Stimulated activated CD8-positive, alpha-beta memory T cell treated with anti-CD3 and anti-CD28 coated beads, Interleukin-7, amount 100 ng/mL, for 1 hour (primary cell): ENCODE measurements around the gene ANP32E.
"Not testable (repeated sequence)": the region's sequence is repeated elsewhere in the genome, so short reads cannot be mapped to it uniquely, and the experiment has no call there.

Experiments used
- DNase-seq, 2 donors: peaks; one replicate each; pipeline ENCODE4 v3.0.0-alpha.2; 2020; ENCODE audit warnings: low read depth in 2 of 2

ANP32E gene

GRCh38 chr1:150214099-150214756, 21.7 kb downstream of the ANP32E start:
- DNase-seq: not testable (repeated sequence)

GRCh38 chr1:150213170-150214098, 22.5 kb downstream of the ANP32E start:
- peak; percentile 79 to 81 for DNase-seq

- no peak for DNase-seq
Measured at GRCh38 chr1:150212070-150212469, 23.8 kb downstream of the ANP32E start.

- no peak for DNase-seq
Measured at GRCh38 chr1:150210706-150211105, 25.2 kb downstream of the ANP32E start.

- no peak for DNase-seq
Measured at GRCh38 chr1:150210091-150210490, 25.8 kb downstream of the ANP32E start.

- DNase-seq: not testable (repeated sequence)
Measured at GRCh38 chr1:150208460-150208859, 27.5 kb downstream of the ANP32E start.

GRCh38 chr1:150207281-150207971, 28.5 kb downstream of the ANP32E start:
- DNase-seq: no peak

- no peak for DNase-seq
Measured at GRCh38 chr1:150196417-150196816, 39.5 kb downstream of the ANP32E start.

- DNase-seq: no peak
Measured at GRCh38 chr1:150194381-150195031, 41.4 kb downstream of the ANP32E start.

GRCh38 chr1:150192012-150192411, 43.9 kb downstream of the ANP32E start:
- DNase-seq: no peak

GRCh38 chr1:150187560-150187931, 48.4 kb downstream of the ANP32E start:
- no peak for DNase-seq

GRCh38 chr1:150186789-150187559, 48.9 kb downstream of the ANP32E start:
- DNase-seq: no peak

- DNase-seq: not testable (repeated sequence)
Measured at GRCh38 chr1:150186438-150186788, 49.5 kb downstream of the ANP32E start.

GRCh38 chr1:150185481-150185880, 50.4 kb downstream of the ANP32E start:
- no peak for DNase-seq

GRCh38 chr1:150183061-150183460, 52.9 kb downstream of the ANP32E start:
- no peak for DNase-seq

- DNase-seq: no peak
Measured at GRCh38 chr1:150182247-150182646, 53.7 kb downstream of the ANP32E start.

- no peak for DNase-seq
Measured at GRCh38 chr1:150180474-150180873, 55.4 kb downstream of the ANP32E start.

- DNase-seq: no peak
Measured at GRCh38 chr1:150179867-150180266, 56.0 kb downstream of the ANP32E start.

GRCh38 chr1:150178548-150178947, 57.4 kb downstream of the ANP32E start:
- no peak for DNase-seq

GRCh38 chr1:150176593-150176992, 59.3 kb downstream of the ANP32E start:
- DNase-seq: no peak

GRCh38 chr1:150173141-150173585, 62.7 kb downstream of the ANP32E start:
- DNase-seq: no peak
